ENCODE results near the gene IQCF2.

IQCF2 gene

DNA sequence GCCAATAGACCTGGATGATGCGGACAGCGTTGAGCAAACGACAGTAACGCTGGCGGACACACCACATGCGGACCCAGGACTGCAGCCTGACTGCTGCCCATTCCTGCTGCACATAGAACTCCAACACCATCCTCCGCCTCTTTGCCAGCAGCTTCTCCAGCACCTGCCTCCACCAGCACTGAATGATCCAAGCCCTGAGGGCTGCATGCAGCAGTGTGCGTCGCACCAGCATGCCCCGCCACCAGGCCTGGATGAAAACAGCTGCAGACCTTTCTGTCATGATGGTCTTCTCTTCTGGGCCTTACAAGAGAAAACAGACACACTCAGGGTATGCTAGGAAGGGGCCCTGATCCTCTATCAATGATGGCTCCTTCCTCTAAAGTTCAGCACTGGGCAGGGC lies 12.5 kb downstream of the IQCF2 start:
- TF ChIP-seq, protein P1, sequence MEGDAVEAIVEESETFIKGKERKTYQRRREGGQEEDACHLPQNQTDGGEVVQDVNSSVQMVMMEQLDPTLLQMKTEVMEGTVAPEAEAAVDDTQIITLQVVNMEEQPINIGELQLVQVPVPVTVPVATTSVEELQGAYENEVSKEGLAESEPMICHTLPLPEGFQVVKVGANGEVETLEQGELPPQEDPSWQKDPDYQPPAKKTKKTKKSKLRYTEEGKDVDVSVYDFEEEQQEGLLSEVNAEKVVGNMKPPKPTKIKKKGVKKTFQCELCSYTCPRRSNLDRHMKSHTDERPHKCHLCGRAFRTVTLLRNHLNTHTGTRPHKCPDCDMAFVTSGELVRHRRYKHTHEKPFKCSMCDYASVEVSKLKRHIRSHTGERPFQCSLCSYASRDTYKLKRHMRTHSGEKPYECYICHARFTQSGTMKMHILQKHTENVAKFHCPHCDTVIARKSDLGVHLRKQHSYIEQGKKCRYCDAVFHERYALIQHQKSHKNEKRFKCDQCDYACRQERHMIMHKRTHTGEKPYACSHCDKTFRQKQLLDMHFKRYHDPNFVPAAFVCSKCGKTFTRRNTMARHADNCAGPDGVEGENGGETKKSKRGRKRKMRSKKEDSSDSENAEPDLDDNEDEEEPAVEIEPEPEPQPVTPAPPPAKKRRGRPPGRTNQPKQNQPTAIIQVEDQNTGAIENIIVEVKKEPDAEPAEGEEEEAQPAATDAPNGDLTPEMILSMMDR (IDR thresholded peaks at IDR 0.05; ENCODE audit: low read length) = no peak
- TF ChIP-seq EZH2phosphoT487 (IDR thresholded peaks at IDR 0.05; ENCODE audit: low read length) (no peak), EZH2 (optimal IDR thresholded peaks at IDR 0.05; ENCODE audit: low read depth, low read length) (no peak)
- no peak overlapping the region for H3K4me3 ChIP-seq (ENCODE audit: low read length)
- no peaks in the 10 kb centered on the region for H3K79me2 ChIP-seq (ENCODE audit: low read length)
- no peaks in the 10 kb centered on the region for H4K20me1 ChIP-seq (ENCODE audit: insufficient read depth, low read length)
- no peaks in the 10 kb centered on the region for H3K4me1 ChIP-seq (ENCODE audit: low read length)
- H3K27me3 ChIP-seq (replicated peaks; ENCODE audit: insufficient read depth, low read length) = no peaks in the 10 kb centered on the region
- no peak overlapping the region for H3K27ac ChIP-seq (ENCODE audit: low read length)
- no peaks in the 10 kb centered on the region for H3K36me3 ChIP-seq (replicated peaks; ENCODE audit: insufficient read depth, low read length)
- DNase-seq = no peak
- no peak overlapping the region for H2AFZ ChIP-seq (ENCODE audit: low read length)
- no peaks in the 10 kb centered on the region for H3F3A ChIP-seq (ENCODE audit: insufficient read depth, low read length)
- H3K9ac ChIP-seq (ENCODE audit: low read length) = no peak overlapping the region
- no peak overlapping the region for H3K4me2 ChIP-seq (ENCODE audit: low read depth, low read length)
- no peaks in the 10 kb centered on the region for H3K9me3 ChIP-seq (replicated peaks; ENCODE audit: insufficient read depth, low read length)
- H3K9me2 ChIP-seq (replicated peaks; ENCODE audit: insufficient read depth, low read length) = no peaks in the 10 kb centered on the region

DNA sequence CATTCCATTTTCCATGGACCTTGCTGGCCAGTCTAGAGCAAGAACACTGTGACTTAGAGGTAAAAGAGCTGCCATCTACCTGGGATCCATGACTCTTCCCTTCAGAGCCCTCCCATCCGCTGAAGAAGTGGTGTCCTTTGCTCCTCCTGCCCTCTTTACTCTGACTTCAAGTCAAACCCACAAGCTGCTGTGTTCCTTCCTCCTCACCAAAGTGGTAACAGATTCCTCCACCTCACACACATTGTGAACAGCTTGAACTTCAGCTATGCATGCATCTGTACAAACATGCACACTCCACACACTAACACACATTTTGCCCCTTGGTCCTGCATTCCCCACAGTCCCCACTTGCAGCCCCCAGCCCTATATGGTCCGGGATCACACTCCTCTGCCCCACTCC lies 13.0 kb downstream of the IQCF2 start:
- Histone ChIP-seq H3K4me1 (ENCODE audit: low read length) (no peaks in the 10 kb centered on the region), H3F3A (ENCODE audit: insufficient read depth, low read length) (no peaks in the 10 kb centered on the region), H3K27ac (ENCODE audit: low read length) (no peak overlapping the region), H3K27me3 (replicated peaks; ENCODE audit: insufficient read depth, low read length) (no peaks in the 10 kb centered on the region), H3K36me3 (replicated peaks; ENCODE audit: insufficient read depth, low read length) (no peaks in the 10 kb centered on the region), H3K9ac (ENCODE audit: low read length) (no peak overlapping the region), H3K4me2 (ENCODE audit: low read depth, low read length) (no peak overlapping the region), H2AFZ (ENCODE audit: low read length) (no peak overlapping the region), H3K79me2 (ENCODE audit: low read length) (no peaks in the 10 kb centered on the region), H3K9me2 (replicated peaks; ENCODE audit: insufficient read depth, low read length) (no peaks in the 10 kb centered on the region), H3K9me3 (replicated peaks; ENCODE audit: insufficient read depth, low read length) (no peaks in the 10 kb centered on the region), H3K4me3 (ENCODE audit: low read length) (no peak overlapping the region), H4K20me1 (ENCODE audit: insufficient read depth, low read length) (no peaks in the 10 kb centered on the region)
- DNase-seq = no peak
- TF ChIP-seq EZH2 (optimal IDR thresholded peaks at IDR 0.05; ENCODE audit: low read depth, low read length) (no peak), EZH2phosphoT487 (IDR thresholded peaks at IDR 0.05; ENCODE audit: low read length) (no peak)
- TF ChIP-seq, protein P1 (IDR thresholded peaks at IDR 0.05; ENCODE audit: low read length) = no peak

DNA sequence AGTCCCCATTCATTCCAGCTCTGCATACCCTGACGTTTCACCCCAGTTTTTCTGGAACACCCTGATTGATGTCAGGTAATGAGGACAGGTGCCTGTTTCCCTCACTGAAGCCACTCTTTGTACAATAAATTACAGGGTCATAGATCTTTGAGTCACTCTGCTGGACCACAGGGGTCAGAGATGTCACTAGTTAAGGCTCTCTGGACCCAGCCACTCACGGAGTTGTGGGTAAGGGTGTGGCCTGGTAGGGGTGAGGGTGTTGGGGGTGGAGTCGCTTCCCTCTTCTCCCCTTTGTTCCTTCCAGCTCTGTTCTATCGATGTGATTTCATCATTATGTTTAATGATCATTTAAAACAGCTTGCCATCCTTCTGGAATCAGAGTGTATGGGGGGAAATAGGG lies 13.5 kb downstream of the IQCF2 start:
- H3K79me2 ChIP-seq (ENCODE audit: low read length) = no peaks in the 10 kb centered on the region
- no peak for TF ChIP-seq EZH2 (optimal IDR thresholded peaks at IDR 0.05; ENCODE audit: low read depth, low read length)
- H3K36me3 ChIP-seq (replicated peaks; ENCODE audit: insufficient read depth, low read length) = no peaks in the 10 kb centered on the region
- H2AFZ ChIP-seq (ENCODE audit: low read length) = no peak overlapping the region
- H3K27ac ChIP-seq (ENCODE audit: low read length) = no peak overlapping the region
- H3K9me2 ChIP-seq (replicated peaks; ENCODE audit: insufficient read depth, low read length) = no peaks in the 10 kb centered on the region
- H3K4me1 ChIP-seq (ENCODE audit: low read length) = no peaks in the 10 kb centered on the region
- no peak for DNase-seq
- H4K20me1 ChIP-seq (ENCODE audit: insufficient read depth, low read length) = no peaks in the 10 kb centered on the region
- no peak overlapping the region for H3K9ac ChIP-seq (ENCODE audit: low read length)
- H3K9me3 ChIP-seq (replicated peaks; ENCODE audit: insufficient read depth, low read length) = no peaks in the 10 kb centered on the region
- H3K4me3 ChIP-seq (ENCODE audit: low read length) = no peak overlapping the region
- no peaks in the 10 kb centered on the region for H3K27me3 ChIP-seq (replicated peaks; ENCODE audit: insufficient read depth, low read length)
- H3K4me2 ChIP-seq (ENCODE audit: low read depth, low read length) = no peak overlapping the region
- H3F3A ChIP-seq (ENCODE audit: insufficient read depth, low read length) = no peaks in the 10 kb centered on the region

DNA sequence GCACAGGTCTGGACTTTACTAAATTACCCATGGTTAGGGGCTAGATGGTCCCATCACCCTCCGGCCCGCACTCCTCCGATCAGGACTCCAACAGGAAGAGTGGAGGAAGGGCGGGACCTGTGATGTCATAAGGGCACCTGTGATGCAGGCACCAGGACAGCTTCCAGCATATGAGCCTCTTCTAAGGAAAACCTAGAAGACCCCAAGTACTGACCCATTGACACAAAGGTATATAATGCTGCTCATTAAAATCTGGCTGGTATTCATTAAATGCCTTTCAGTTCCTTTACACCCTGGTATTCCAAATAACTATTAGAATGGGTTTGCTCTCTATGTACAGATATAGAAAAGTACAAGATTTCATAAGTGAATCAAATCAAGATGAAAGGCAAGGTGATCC lies 14.1 kb downstream of the IQCF2 start, which contains the start of gene IQCF5:
Gene IQCF5, minus strand, starts transcription at position 101 of the 400 bp plus-strand sequence. Its CDS starts 70 bp downstream, at position 31.
- Histone ChIP-seq H3K4me3 (ENCODE audit: low read length) (no peak within 1 kb of the TSS), H3K4me2 (ENCODE audit: low read depth, low read length) (no peak within 1 kb of the TSS), H3K9me3 (replicated peaks; ENCODE audit: insufficient read depth, low read length) (no peaks in the 10 kb centered on the region), H3K36me3 (replicated peaks; ENCODE audit: insufficient read depth, low read length) (no peaks in the 10 kb centered on the region), H3K27me3 (replicated peaks; ENCODE audit: insufficient read depth, low read length) (no peaks in the 10 kb centered on the region), H4K20me1 (ENCODE audit: insufficient read depth, low read length) (no peaks in the 10 kb centered on the region), H2AFZ (ENCODE audit: low read length) (no peak within 1 kb of the TSS), H3K9me2 (replicated peaks; ENCODE audit: insufficient read depth, low read length) (no peaks in the 10 kb centered on the region), H3K4me1 (ENCODE audit: low read length) (no peaks in the 10 kb centered on the region), H3F3A (ENCODE audit: insufficient read depth, low read length) (no peaks in the 10 kb centered on the region), H3K27ac (ENCODE audit: low read length) (no peak within 1 kb of the TSS), H3K9ac (ENCODE audit: low read length) (no peak within 1 kb of the TSS), H3K79me2 (ENCODE audit: low read length) (no peaks in the 10 kb centered on the region)
- TF ChIP-seq EZH2phosphoT487 (IDR thresholded peaks at IDR 0.05; ENCODE audit: low read length) (no peak), EZH2 (optimal IDR thresholded peaks at IDR 0.05; ENCODE audit: low read depth, low read length) (no peak)
- TF ChIP-seq, protein P1 (IDR thresholded peaks at IDR 0.05; ENCODE audit: low read length) = no peak
- DNase-seq = no peak

Measured in MM.1S (cell line).